ENCODE results near the gene EP400. TPM values are rescaled to one million over a fixed set of nuclear protein-coding genes. Genes with fewer than 3 reads are reported as not detected.

The EP400 gene
- total and polyA plus RNA-seq, 2 of the 8 experiments (the other 6 are each of a cell fraction or from before 2014, with no cell fraction given): 13.1 to 69.7 TPM

DNA sequence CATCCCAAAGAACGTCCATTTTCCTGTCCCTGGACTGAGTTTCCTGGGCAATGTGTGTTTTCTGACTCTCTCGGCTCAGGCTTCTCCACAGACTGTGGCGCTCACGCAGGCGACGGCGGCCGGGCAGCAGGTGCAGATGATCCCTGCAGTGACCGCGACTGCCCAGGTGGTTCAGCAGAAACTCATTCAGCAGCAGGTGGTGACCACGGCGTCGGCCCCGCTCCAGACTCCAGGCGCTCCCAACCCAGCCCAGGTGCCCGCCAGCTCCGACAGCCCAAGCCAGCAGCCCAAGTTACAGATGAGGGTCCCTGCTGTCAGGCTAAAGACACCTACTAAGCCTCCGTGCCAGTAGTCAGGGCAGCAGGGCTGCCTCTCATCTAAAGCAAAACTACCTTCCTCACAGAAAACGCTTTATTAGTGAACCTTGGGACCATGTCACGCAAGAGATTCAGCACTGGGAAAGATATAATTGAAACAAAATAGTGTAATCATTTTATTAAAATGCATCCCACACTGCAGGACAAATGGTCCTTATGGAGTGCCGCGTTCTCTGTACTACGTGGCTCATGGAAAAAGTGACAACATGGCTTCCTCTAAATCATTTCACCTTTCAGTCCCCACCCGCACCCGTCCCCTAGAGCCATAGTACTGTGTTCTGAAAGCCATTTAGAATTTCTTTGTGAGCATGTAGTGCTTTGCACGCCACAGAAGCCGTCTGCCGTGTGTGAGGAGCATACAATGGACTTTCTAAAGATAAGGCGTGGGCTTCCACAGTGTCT is 127.8 kb downstream of the EP400 start:
- Histone ChIP-seq H3K79me1 (ENCODE audit: low read depth, low read length) (no peaks in the 10 kb centered on the region; the same call in 1 of the 2 replicates), H3K4me1 (replicated peaks in 1 of 4; ENCODE audit: control insufficient read depth in 3 of 4, insufficient read depth in 4 of 4, low read length in 3 of 4) (no peaks in the 10 kb centered on the region), H3K23me2 (ENCODE audit: low read depth, low read length) (no peaks in the 10 kb centered on the region), H3K14ac (ENCODE audit: insufficient read length) (no peak overlapping the region), H3K9me3 (ENCODE audit: insufficient read depth in 2 of 2, low read depth in 1 of 2, low read length in 1 of 2) (no peaks in the 10 kb centered on the region), H2BK5ac (ENCODE audit: low read depth, low read length) (no peak overlapping the region), H3K56ac (replicated peaks; ENCODE audit: insufficient read length, low read depth, low read length) (no peak overlapping the region), H3K23ac (ENCODE audit: insufficient read length) (no peak overlapping the region), H3K9ac (replicated peaks in 1 of 4; ENCODE audit: extremely low read depth in 1 of 4, low read depth in 3 of 4, low read length in 3 of 4) (no peak overlapping the region), H3K36me3 (ENCODE audit: control insufficient read depth in 2 of 4, insufficient read depth in 4 of 4, low read length in 3 of 4) (peaks cover 23 to 36% (median 30%) of the 10 kb centered on the region in 4 experiments), H3K4me3 (ENCODE audit: extremely low read depth in 1 of 4, insufficient read depth in 2 of 4, low read depth in 3 of 4, low read length in 4 of 4) (no peak overlapping the region), H4K91ac (replicated peaks; ENCODE audit: insufficient read length, low read length) (no peak overlapping the region), H3K4me2 (ENCODE audit: insufficient read depth in 1 of 2, low read depth in 2 of 2, low read length in 2 of 2) (no peak overlapping the region), H2AFZ (ENCODE audit: low read length) (no peak overlapping the region), H2BK12ac (ENCODE audit: low read depth, low read length) (no peak overlapping the region), H4K8ac (ENCODE audit: extremely low read depth, insufficient read depth, low read length) (no peak overlapping the region), H4K5ac (ENCODE audit: insufficient read length, low read depth, low read length) (no peak overlapping the region), H3K27ac (ENCODE audit: low read depth, low read length) (no peak overlapping the region), H3K27me3 (replicated peaks in 1 of 4; ENCODE audit: control insufficient read depth in 3 of 4, extremely low read depth in 1 of 4, insufficient read depth in 3 of 4, low read length in 3 of 4) (no peaks in the 10 kb centered on the region), H3K4ac (replicated peaks; ENCODE audit: insufficient read length, low read depth, low read length) (no peak overlapping the region), H3K79me2 (ENCODE audit: control insufficient read depth in 1 of 2, insufficient read depth in 2 of 2, low read length in 2 of 2) (no peaks in the 10 kb centered on the region), H4K20me1 (replicated peaks in 1 of 2; ENCODE audit: control insufficient read depth in 1 of 2, insufficient read depth in 2 of 2, low read length in 2 of 2) (peaks cover 0 to 2% of the 10 kb centered on the region in 2 experiments), H2AK5ac (ENCODE audit: low read depth, low read length) (no peak overlapping the region), H2BK120ac (replicated peaks; ENCODE audit: low read depth, low read length) (no peak overlapping the region), H2BK20ac (ENCODE audit: low read length) (no peak overlapping the region), H2BK15ac (ENCODE audit: low read length) (no peak overlapping the region), H3K18ac (ENCODE audit: extremely low read depth, low read length) (no peak overlapping the region)
- DNase-seq (ENCODE audit: low read depth in 1 of 2, low spot score in 2 of 2) (no peak), FAIRE-seq (no peak)
- ChIA-PET POLR2A (ENCODE audit: partially characterized antibody) (no interaction called here), CTCF (ENCODE audit: partially characterized antibody) (no interaction called here)
- 90% methylated on average over 29 of the region's 29 CpGs; no CpG with 5 or more reads in 1 of the 2 experiments for WGBS, 2 experiments (ENCODE audit: extremely low coverage in 1 of 2, insufficient coverage in 1 of 2, insufficient read length in 1 of 2, insufficient replicate concordance in 2 of 2, low coverage in 1 of 2, low lambda C conversion rate in 2 of 2, missing lambda C conversion rate in 1 of 2)
- TF ChIP-seq, protein P1, sequence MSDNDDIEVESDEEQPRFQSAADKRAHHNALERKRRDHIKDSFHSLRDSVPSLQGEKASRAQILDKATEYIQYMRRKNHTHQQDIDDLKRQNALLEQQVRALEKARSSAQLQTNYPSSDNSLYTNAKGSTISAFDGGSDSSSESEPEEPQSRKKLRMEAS (IDR thresholded peaks at IDR 0.05): no peak
- TF ChIP-seq CEBPB (IDR thresholded peaks at IDR 0.05; ENCODE audit: low read depth, low read length): no peak
- no peak for TF ChIP-seq RAD21 (IDR thresholded peaks at IDR 0.05 in 1 of 2, conservative IDR thresholded peaks at IDR 0.05 in 1 of 2; ENCODE audit: low read depth in 2 of 2, low read length in 2 of 2)

Data from H1 (cell line).